ENCODE results near the gene CA5A. TPM values are rescaled to one million over a fixed set of nuclear protein-coding genes. Genes with fewer than 3 reads are reported as not detected.
A peak's percentile ranks its signal among the peaks of the same experiment; 100 is the strongest.
"Not testable (repeated sequence)": the region's sequence is repeated elsewhere in the genome, so short reads cannot be mapped to it uniquely, and the experiment has no call there.

Gene CA5A
- total RNA-seq, 6 experiments from 2014 or later: not detected

GRCh38 chr16:87933140-87933495, 3.2 kb downstream of the CA5A start:
- Mint-ChIP-seq H3K4me3 (no peak overlapping the region), H3K27ac (no peak overlapping the region), H3K27me3 (ENCODE audit: insufficient read depth) (peaks cover 15% of the 10 kb centered on the region), H3K9me3 (no peaks in the 10 kb centered on the region), H3K36me3 (ENCODE audit: low read depth) (no peaks in the 10 kb centered on the region), H3K4me1 (ENCODE audit: low read depth) (no peaks in the 10 kb centered on the region)
- no peak for DNase-seq
- TF ChIP-seq CTCF (IDR thresholded peaks at IDR 0.05): no peak

- H3K4me3 Mint-ChIP-seq; H3K27ac Mint-ChIP-seq; H3K36me3 Mint-ChIP-seq (ENCODE audit: low read depth); H3K9me3 Mint-ChIP-seq; DNase-seq; H3K4me1 Mint-ChIP-seq (ENCODE audit: low read depth): not testable (repeated sequence)
- H3K27me3 Mint-ChIP-seq (ENCODE audit: insufficient read depth): peaks cover 15% of the 10 kb centered on the region
These were observed 3.7 kb downstream of the CA5A start for GRCh38 chr16:87932475-87933139.

GRCh38 chr16:87931504-87931903, 4.8 kb downstream of the CA5A start:
- no peaks in the 10 kb centered on the region for H3K4me1 Mint-ChIP-seq (ENCODE audit: low read depth)
- H3K9me3 Mint-ChIP-seq: no peaks in the 10 kb centered on the region
- peaks cover 16% of the 10 kb centered on the region for H3K27me3 Mint-ChIP-seq (ENCODE audit: insufficient read depth)
- no peak overlapping the region for H3K4me3 Mint-ChIP-seq
- DNase-seq: no peak
- H3K27ac Mint-ChIP-seq: no peak overlapping the region
- TF ChIP-seq CTCF (IDR thresholded peaks at IDR 0.05): no peak
- H3K36me3 Mint-ChIP-seq (ENCODE audit: low read depth): no peaks in the 10 kb centered on the region

- no peaks in the 10 kb centered on the region for H3K4me1 Mint-ChIP-seq (ENCODE audit: low read depth)
- no peaks in the 10 kb centered on the region for H3K9me3 Mint-ChIP-seq
- no peak overlapping the region for H3K4me3 Mint-ChIP-seq
- TF ChIP-seq CTCF (IDR thresholded peaks at IDR 0.05): peak; percentile 38; the same call in 1 of the 2 replicates
- H3K27ac Mint-ChIP-seq: no peak overlapping the region
- no peak for DNase-seq
- no peaks in the 10 kb centered on the region for H3K36me3 Mint-ChIP-seq (ENCODE audit: low read depth)
- peaks cover 20% of the 10 kb centered on the region for H3K27me3 Mint-ChIP-seq (ENCODE audit: insufficient read depth)
These were observed 5.9 kb downstream of the CA5A start for GRCh38 chr16:87930456-87930855.

GRCh38 chr16:87929986-87930385, 6.3 kb downstream of the CA5A start:
- TF ChIP-seq CTCF (IDR thresholded peaks at IDR 0.05): no peak
- Mint-ChIP-seq H3K27ac (no peak overlapping the region), H3K4me3 (no peak overlapping the region), H3K36me3 (ENCODE audit: low read depth) (no peaks in the 10 kb centered on the region), H3K9me3 (no peaks in the 10 kb centered on the region), H3K27me3 (ENCODE audit: insufficient read depth) (peaks cover 21% of the 10 kb centered on the region), H3K4me1 (ENCODE audit: low read depth) (no peaks in the 10 kb centered on the region)
- DNase-seq: no peak

- Mint-ChIP-seq H3K27me3 (ENCODE audit: insufficient read depth) (peaks cover 25% of the 10 kb centered on the region), H3K9me3 (no peaks in the 10 kb centered on the region), H3K36me3 (ENCODE audit: low read depth) (no peaks in the 10 kb centered on the region), H3K4me1 (ENCODE audit: low read depth) (no peaks in the 10 kb centered on the region), H3K27ac (no peak overlapping the region), H3K4me3 (no peak overlapping the region)
- no peak for DNase-seq
- TF ChIP-seq CTCF (IDR thresholded peaks at IDR 0.05): no peak
These were observed 9.2 kb downstream of the CA5A start for GRCh38 chr16:87927195-87927562.

All from HFFc6 (cell line).